ENCODE data around the gene PCBP3.

Gene PCBP3

DNA sequence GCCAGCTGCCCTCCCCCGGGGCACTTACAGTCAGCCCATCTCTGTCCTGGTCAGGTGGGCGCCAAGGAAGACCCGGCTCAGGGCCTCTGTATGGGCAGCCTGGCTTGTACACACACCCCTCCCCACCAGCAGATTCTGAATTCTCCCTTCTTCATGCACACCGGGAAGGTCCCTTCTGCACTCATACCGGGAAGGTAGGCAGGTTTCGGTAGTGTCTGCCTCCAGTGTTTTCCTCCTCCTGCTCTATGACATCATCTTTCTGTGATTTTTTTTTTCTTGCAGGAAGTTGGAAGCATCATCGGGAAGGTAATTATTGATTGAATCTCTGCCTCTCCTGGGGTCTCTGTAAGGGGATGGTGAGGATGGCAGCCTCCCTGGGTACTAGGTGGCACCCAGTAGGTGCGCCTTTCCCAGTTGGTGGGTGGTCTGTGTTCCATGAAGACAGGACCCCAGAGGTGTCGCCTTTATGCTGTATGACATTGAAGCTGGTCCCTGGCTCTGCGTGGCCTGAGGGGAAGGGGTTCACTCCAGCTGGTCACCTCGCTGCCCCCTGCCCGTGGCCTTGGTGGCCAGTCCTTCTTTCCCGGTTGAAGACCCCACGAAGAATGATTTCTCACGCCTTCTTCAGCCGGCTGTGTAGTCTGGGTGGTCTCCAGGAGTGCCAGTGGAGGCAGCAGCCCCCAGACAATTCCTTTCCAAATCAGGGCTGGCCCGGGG lies 255.9 kb downstream of the PCBP3 start:
- DNase-seq = no peak

DNA sequence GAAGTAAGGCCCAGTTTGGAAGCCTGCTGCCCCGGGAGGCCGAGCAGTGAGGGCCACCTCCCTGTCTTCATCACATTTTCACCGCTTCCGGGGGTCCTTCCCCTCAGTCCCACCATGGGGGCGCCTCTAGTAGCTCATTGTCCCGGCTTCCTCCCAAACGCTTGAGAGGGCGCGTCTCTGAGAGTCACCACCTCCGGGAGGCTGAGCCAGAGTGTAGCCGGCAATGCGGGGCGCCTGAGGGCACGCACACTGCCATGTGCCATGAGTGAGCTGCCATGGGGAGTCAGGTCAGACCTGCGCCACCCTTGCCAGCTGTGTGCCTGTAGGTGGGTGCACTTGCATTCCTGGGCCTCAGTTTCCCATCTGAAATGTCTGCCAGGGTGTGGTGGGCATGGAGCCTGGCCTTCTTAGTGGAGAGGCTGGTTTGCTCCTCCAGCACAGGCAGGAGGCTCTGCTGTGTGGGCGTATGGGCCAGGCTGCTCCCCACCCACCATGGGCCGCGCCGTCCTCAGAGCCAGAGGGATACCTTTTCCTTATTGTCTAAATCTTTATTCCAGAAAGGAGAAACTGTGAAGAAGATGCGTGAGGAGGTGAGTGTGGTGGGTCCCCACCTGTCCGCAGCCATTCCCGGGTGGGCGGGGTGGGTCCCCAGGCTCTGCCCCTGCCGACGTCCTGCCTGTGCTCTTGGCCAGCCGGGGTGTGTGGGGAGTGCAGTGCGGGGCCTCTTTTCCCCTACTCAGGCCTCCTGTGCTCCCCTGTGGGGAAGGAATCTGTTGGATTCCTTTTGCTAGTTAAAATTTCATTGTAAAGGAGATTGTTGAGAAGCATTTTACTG lies 256.7 kb downstream of the PCBP3 start:
- no peak for DNase-seq

DNA sequence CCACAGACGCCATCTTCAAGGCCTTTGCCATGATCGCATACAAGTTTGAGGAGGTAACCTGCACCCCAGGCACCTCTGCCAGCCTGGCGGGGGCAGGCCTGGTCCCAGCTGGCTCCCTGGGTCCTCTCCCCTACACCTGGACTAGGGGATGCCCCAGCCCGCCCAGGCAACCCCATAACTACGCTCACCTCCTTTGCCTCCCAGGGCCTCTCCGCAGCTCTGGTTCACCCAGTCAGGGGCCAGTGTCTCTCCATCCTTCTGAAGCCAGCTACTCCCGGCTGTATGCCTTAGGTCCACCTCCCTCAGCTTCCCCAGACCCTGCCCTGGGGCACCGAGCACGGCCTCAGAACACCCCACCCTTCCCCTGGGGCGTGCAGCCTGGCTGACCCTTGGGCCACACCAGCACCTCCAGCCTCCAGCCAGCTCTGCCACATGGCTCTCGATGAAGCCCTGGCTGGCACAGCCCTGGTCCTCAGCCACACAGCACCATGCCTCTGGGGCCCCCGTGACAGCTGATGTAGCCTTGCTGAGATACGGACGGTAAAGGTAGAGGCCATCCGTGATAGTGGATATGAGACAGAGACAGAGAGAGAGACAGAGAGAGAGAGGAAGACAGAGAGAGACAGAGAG lies 257.7 kb downstream of the PCBP3 start:
- DNase-seq = no peak

DNA sequence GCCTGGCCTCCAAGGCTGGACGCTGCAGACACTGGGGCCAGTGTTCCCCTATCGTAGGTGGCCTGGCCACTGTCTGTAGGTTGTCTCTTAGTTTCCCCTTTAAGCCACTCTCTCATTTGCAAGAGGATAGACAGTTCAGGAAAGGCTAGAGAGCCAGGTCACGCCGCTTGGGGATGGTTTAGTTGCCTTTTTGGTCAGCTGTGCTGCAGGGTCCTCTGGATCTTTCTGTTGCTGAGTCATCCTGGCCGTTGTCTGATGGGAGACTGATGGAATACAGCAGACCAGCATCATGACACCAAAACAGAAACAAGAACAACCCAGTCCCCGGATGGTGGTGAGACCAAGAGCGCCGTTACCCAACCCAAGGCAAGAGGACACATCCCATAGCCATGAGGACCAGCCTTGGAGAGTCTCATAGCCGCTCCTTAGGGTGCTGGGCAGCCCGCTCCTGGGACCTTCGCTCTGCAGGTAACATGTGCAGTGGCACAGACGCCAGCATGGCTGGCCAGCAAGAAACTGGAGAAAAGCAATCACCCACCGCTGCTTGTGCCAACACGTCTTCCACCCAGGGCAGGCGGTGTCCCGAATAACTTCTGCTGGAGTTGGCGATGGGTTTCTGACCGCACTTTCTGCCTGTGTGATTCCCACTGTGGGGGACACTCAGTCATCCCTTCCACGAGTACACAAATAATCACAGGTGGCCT lies 258.9 kb downstream of the PCBP3 start:
- no peak for DNase-seq

DNA sequence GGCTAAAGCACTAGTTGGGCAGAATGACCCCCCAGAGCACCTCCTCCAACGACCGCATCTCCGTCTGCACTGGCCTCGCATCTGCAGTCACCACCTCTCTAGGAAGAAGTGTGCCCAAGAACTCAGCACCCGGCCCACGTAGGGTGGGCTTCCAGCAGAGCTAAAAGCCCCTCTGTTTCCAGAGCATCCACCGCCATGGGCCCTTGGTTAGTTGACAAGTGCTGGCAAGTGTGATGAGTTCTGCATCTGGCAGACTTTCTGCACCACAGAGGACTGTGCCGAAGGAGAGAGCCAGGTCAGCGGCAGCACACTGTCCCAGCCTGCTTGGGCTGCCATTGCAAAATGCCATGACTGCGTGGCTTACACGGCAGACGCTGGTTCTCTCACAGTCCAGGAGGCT lies 261.7 kb downstream of the PCBP3 start:
- DNase-seq = no peak

DNA sequence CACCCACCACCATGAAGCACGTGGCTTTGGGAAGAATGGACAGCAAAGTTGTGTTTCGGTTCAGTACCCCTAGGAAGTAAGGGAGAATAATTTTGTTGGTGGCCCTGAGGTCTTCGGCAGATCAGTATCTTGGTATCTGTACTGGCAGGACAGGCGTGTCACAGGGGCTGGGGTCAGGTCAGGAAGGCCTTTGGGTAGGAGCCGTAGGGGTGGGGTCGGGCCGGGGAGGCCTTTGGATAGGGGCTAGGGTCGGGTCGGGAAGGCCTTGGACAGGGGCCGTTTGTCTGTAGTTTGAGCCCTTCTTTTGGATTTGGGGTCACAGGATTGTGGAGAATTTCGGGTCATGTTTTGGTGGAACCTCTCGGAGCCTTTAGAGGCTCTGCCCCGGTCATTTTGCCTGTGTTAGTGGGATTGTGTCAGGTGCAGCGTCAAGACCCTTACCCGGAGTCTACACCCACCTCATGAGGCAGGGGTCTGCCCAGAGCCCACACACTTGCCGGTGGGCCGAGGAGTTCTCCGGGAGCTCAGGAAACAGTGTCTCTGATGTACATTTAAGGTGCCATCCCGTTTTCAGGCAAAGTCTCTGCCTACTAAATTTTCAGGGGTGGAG lies 262.8 kb downstream of the PCBP3 start:
- DNase-seq = no peak

DNA sequence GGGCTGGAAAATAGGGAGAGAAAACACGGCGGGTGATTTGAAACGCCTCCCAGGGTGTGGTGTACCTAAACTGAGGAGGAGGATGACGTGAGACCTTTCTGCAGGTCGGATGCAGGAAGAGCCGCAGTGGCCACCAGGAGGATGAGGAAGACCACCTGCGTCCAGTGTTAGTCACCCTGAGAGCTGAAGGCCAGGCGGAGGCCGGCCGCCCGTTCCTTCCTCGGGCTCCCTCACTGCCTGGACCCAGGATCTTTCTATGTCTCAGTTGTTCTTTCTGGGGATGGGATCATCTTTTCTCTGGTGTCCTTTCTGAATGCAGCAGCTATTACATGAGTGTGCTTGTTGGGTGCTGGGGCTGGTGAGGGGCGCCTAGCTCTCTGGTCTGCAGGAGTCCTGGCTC lies 263.3 kb downstream of the PCBP3 start:
- DNase-seq = no peak

DNA sequence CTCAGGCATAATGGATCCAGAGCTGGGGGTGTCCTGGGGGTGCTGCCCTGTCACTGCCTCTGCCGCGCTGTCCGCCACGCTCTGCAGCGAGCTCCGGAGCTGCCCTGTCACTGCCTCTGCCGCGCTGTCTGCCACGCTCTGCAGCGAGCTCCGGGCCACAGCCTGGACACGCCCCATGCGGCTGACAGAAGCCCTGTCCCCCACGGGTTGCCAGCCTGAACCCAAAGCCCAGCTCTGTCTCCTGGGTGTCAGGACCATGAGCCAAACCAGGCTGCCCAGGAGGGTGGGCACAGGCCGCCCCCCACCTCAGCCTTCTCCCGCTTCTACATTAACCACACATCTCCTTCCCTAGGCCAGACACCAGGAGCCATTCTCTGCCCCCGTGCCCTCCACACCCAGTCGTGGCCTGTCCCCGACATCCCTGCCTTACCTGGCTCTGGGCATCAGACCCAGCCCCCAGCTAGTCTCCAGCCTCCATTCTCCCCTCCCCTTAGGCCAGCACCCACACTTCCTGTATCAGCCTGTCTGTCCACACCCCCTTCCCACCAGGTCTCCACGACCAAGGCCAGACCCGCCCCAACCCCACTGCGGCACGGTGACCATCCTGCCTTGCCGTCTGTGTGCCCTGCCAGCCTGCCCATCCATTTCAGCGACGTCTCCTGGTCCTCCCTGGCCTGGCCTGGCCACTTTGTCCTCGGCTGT lies 265.2 kb downstream of the PCBP3 start:
- no peak for DNase-seq

DNA sequence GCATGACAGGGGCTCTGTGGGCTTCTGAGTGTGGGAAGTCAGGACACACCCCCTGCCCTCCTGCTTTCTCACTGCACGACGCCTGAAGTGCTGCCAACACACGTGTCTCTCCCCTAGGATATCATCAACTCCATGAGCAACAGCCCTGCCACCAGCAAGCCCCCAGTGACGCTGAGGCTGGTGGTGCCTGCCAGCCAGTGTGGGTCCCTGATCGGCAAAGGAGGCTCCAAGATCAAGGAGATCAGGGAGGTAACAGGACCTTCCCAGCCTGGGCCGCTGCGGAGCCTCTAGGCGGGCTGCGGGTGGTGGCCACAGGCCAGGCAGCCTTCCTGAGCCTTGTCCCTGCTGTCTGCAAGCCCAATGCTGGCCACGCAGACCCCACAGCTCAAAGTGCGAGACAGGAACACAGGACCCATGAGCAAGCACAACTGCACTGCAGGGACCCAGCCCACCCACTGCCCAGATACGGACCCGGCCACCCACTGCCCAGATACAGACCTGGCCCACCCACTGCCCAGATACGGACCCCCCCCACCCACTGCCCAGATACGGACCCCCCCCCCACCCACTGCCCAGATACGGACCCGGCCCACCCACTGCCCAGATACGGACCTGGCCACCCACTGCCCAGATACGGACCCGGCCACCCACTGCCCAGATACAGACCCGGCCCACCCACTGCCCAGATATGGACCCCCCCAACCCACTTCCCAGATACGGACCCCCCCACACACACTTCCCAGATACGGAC lies 265.9 kb downstream of the PCBP3 start:
- no peak for DNase-seq

DNA sequence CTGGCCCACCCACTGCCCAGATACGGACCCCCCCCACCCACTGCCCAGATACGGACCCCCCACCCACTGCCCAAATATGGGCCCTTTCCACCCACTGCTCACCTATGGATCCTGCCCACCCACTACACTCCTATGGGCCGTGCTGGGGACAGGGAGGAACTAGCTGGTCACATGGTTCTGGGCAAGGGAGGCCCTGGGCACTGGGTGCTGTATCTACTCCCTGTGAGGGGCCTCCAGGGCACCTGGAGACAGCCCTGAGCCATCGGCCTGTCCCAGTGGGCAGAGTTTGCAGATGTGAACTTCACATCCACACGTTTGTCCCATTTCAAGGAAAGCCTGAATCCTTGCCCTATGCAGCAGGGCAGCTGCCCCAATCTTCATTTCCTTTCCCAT lies 266.6 kb downstream of the PCBP3 start:
- no peak for DNase-seq

DNA sequence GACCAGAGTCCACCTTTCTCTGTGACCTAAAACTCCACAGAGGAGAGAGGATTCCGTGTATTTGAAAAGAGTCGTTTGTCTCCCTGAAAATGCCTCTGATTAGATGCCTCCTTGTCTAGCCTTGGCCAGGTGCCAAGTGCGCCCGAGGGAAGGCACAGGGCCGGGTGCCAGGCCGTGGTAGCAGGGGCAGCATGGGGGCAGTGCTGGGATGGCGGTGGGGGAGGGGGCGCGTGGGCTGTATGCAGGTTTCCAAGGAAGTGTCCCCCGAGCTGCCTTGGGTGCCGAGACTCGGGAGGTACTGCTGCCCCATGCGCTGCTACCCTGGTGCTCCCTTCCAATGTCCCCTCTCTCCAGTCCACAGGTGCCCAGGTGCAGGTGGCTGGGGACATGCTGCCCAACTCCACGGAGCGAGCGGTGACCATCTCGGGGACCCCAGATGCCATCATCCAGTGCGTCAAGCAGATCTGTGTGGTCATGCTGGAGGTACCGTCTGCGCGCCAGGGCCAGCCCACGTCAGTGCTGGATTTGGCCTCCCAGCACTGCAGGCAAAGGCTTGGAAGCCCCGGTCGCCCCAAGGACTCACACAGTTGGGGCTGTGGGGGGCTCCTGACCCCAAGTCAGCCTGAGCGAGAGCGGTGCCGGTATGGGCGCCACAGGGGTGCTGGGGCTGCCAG lies 267.2 kb downstream of the PCBP3 start:
- no peak for DNase-seq

DNA sequence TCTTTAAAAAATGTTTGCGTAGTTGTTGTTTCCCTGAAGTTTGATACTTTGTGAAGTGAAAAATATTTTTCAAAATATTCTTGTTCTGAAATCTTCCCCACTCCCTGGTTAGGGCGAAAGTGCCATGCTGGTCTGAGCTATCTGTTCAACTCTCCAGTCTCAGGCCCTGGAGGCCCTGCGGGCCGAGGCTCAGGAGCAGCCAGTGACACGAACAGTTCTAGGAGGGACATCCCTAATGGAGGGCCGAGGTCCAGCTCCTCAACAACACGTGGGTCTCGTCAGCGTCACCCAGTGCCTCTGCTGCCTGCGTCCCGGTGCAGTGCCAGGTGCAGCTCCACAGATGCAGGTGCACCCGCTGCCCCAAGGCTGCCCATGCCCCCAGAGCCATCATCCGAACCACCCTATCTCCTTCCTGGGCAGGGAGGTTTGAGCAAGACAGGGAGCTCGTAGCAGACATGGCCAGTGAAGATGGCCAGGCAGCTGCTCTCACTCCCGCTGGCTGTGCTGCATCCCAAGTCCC lies 268.3 kb downstream of the PCBP3 start:
- no peak for DNase-seq

DNA sequence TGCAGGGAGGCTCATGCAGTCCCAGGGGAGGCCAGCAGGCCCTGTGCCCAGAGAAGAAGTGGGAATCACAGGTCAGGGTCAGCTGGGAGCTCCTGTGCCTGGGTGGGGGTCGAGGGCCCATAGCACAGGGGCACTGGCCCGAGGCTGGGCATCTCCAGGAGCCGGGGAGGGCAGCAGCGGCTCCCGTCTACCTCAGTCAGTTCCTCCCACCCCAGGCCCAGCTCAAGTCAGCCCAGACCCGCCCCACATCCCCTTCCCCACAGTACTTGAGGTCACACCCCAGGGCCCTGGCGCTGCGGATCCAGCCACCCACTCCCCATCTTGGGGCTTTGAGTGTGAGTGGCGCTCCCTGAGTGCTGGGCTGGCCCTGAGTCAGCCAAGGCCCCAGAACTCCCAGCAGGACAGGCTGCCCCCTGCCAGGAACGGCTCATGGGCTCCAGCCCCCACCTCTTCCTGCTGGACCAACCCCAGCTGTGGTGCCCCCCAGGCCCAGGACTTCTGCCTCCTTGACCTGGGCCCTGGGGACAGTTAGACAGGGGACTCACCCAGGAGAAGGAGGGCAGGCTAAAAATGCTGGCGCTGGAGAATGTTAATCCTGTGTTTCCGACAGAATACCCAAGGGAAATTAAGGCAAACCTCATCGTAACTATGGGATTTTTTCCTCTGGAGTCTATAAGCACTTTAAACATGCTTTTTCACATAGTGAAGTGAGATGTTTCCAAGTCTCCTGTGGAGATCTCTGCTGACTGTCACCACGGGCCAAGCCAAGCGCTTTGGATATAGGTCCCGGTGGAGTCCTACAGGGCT lies 269.3 kb downstream of the PCBP3 start:
- DNase-seq = no peak

DNA sequence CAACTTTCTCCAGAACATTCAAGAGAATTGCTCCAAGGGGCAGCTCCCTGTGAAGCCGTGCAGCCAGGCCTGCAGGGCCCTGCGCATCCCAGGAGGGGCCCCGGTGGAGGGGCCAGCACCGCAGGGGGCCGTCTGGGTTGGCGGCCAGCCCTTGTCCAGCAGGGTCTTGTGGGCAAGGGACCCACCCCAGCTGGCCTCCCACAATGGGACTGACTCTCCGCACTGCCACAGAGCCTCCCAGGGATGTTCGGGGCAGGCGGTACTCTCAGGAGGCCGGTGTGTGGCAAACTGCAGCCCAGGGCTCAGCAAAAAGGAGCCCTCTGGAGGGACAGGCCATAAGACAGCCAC lies 269.9 kb downstream of the PCBP3 start:
- DNase-seq = no peak

DNA sequence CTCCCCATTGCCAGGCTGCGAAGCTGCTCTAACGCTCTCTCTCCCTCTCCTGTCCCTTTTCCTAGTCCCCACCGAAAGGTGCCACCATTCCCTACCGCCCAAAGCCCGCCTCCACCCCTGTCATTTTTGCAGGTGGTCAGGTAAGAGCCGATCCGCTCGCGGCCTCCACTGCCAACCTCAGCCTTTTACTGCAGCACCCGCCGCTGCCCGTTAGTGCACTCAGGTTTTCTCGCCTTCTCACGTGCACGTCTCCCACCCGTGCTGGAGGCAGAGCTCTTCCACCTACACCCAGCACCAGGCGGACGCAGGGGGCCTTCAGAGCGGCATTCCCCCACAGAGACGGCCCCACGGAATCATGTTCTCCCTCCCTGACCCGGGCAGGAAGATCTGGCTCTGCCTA lies 270.4 kb downstream of the PCBP3 start:
- DNase-seq = no peak

DNA sequence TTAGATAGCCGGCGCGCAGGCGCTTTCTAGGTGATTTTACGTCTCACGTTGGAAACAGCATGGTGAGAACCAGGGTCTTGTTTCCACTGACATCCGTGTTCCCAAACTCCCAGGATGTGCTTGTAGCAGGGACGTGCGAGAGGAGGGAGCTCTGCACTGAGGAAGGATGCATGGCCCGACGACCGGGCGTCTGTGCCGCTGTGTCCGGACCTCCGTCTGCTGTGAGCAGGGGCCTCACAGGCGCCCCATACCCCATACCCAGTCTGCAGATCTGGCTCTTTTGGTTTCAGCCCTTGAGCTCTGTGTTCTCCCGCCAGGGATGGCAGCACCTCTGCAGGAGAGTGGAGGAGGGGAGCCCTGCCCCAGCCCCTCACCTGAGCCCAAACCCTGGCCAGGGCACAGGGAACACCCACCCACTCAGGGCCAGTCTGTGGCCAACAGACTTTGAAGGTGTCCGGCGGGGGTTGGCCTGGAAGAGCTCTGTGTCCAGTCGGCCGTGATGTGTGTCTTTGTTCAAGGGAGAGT lies 270.9 kb downstream of the PCBP3 start:
- DNase-seq = no peak

DNA sequence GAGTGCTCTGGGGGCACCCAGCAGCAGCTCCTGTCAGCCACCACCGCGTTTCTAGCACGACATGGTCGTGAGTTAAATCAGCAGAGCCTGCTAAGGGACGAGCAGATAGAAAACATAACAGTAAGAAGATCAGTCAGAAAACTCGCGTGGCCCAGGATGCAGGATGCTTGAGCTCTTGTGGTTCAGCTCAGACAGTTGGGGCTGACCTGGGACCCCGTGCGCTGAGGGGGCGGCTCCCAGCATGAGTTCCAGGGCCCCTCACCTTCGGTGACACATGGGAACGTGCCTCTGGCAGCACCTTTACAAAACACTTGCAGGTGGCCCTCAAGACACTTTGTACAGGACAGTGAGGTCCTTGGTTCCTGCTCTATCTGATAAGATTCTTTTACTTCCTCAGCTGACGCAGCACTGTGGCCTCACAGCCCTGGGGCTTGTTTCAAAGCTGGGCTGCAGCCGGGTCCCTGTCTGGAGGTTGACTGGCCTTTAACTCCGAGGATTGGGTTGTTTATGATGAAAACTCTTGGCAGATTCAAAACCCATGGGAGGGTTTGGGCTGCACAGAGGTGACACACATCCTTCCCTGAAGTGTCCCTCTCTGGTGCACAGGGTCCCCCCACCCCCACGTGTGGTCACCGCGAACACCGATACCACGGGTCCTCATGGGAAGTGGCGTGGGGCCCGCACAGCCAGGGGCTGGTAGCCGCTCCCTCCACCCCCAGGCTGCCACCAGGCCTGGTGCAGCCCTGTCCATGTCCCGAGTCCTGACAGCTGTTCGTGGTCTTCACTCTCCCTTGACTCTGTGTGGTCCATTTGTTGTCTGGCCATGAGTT lies 272.7 kb downstream of the PCBP3 start:
- no peak for DNase-seq

DNA sequence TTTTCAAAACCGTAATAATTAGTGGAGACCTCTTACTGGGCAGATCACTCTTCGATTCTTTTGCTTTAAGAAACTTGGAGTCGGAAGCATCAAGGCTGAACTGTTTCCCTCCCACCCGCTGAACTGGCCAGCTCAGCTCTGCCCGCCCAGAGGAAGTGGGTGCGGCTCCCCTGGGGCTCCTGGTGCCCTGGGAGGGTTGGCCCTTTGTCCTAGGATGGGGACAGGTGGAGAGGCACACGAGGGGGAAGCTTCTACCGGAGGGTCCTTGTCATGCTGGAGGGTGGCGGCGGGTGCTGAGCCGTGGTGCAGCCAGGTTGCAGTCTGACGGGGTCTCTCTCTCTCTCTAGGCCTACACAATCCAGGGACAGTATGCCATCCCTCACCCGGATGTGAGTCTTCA lies 273.7 kb downstream of the PCBP3 start:
- DNase-seq = no peak

DNA sequence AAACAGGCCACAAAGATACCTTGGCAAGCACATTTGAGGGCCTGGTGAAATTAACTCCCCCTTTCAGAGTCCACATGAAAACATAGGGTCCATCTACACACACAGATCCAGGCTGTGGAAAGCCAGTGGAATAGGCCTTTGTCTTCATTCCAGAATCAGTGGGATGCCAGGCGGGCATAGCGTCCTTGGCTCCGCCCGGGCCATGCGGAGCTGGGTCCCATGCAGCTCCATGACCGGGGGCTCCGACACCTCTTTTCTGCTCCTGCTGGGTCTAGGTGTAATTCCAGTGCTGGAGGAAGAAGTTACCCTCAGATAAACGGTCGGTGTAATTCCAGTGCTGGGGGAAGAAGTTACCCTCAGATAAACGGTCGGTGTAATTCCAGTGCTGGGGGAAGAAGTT lies 274.5 kb downstream of the PCBP3 start:
- no peak for DNase-seq

Measured in NK-92 treated with Interleukin-12 subunit alpha and Interleukin-12 subunit beta, amount 100 ng/mL, for 24 hours (cell line).